ENCODE measurements around the gene AOPEP. TPM values are rescaled to one million over a fixed set of nuclear protein-coding genes. Genes with fewer than 3 reads are reported as not detected.
A peak's percentile ranks its signal among the peaks of the same experiment; 100 is the strongest.

The AOPEP gene
- total and polyA plus RNA-seq, 4 donors, result 29.0 to 121 (median 60.0) TPM

DNA sequence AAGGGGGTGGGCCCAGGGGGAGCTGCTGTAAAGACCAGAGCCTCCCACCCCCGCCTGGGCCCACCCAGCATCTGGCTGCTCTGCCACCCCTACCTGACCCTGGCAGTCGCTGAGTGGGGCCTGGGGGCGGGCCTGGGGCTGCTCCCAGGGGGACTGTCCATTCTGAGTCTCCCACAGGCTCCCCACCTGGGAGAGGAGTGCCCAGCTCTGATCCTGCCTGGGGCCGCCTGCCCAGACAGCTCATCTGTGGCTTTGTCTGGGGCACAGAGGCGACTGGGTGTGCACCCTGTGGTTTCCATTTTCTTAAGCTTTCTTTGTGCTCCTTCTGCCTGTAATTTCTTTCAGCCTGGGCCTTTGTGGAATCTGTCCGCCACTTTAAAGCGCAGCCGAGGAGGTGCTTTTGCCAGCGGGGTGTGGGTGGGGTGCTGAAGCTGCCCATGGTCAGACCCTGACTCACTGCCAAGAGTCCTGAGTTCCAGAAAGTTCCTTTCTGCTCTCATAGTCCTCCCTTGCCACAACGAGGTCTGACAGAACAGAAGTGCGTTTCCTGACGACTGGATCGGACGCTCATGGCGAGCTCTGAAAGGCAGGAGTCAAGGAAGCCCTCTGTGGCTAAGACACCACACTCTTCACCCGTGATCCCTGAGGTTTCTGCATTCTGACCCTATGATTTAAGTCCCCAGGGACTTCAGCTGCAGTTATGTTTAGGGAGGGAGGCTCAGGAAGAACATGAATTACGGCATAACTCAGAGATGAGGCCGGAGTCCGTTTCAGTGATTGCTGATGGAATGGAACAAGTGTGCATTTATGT is 366.0 kb downstream of the AOPEP start:
- Histone ChIP-seq H3K27ac (ENCODE audit: low read depth in 1 of 2, low read length in 1 of 2) (peak overlapping the region; percentile 17 to 75), H3K4me1 (ENCODE audit: control insufficient read depth in 5 of 5, insufficient read depth in 5 of 5, low read length in 5 of 5) (peaks cover 3 to 35% (median 22%) of the 10 kb centered on the region in 5 donors), H3K4me3 (no peak overlapping the region), H3K9ac (ENCODE audit: insufficient read depth in 1 of 2, low read length in 2 of 2) (no peak overlapping the region), H3K9me3 (ENCODE audit: control insufficient read depth in 4 of 4, insufficient read depth in 3 of 4, low read length in 3 of 4) (no peaks in the 10 kb centered on the region), H3K27me3 (ENCODE audit: control insufficient read depth in 3 of 3, insufficient read depth in 3 of 3, low read length in 2 of 3) (no peaks in the 10 kb centered on the region), H3K36me3 (ENCODE audit: control insufficient read depth in 4 of 4, insufficient read depth in 4 of 4, low read length in 4 of 4) (peaks cover 0 to 33% (median 9%) of the 10 kb centered on the region in 4 donors)
- no peak for TF ChIP-seq CTCF (IDR thresholded peaks at IDR 0.05; ENCODE audit: control extremely low read depth, extremely low read depth)
- ATAC-seq (ENCODE audit: insufficient read depth, low FRiP score) (peak; percentile 3), DNase-seq (peak in 1 of 3 donors; percentile 36)
- 55 to 58% methylated on average over 19 of the region's 19 CpGs for WGBS, 2 donors

DNA sequence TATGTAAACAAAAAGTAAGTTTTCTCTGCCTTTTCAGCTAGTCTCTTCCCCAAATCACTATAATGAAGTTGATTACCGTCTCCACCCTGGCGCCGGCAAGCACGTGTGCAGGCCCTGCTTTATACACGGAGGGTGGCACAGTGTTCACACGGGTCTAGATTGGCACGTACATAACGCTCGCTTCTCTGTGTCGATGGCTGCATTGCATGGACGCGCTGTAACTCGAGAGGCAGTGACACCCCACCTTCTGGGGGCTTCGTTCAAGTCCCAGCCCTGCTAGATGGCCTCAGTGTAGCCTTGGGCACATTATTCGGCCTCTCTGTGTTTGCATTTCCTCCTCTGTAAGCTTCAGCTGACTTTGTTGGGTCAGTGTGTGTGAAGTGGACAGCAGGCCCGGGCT is 367.1 kb downstream of the AOPEP start:
- Histone ChIP-seq H3K9ac (ENCODE audit: insufficient read depth in 1 of 2, low read length in 2 of 2) (no peak overlapping the region), H3K36me3 (ENCODE audit: control insufficient read depth in 4 of 4, insufficient read depth in 4 of 4, low read length in 4 of 4) (peaks cover 0 to 29% (median 7%) of the 10 kb centered on the region in 4 donors), H3K4me1 (ENCODE audit: control insufficient read depth in 5 of 5, insufficient read depth in 5 of 5, low read length in 5 of 5) (peaks cover 5 to 44% (median 22%) of the 10 kb centered on the region in 5 donors), H3K27me3 (ENCODE audit: control insufficient read depth in 3 of 3, insufficient read depth in 3 of 3, low read length in 2 of 3) (no peaks in the 10 kb centered on the region), H3K27ac (ENCODE audit: low read depth in 1 of 2, low read length in 1 of 2) (no peak overlapping the region), H3K4me3 (no peak overlapping the region), H3K9me3 (ENCODE audit: control insufficient read depth in 4 of 4, insufficient read depth in 3 of 4, low read length in 3 of 4) (no peaks in the 10 kb centered on the region)
- 85 to 87% methylated on average over 16 of the region's 16 CpGs for WGBS, 2 donors
- TF ChIP-seq CTCF (IDR thresholded peaks at IDR 0.05; ENCODE audit: control extremely low read depth, extremely low read depth), result no peak
- ATAC-seq (ENCODE audit: insufficient read depth, low FRiP score), result no peak
- DNase-seq, result no peak

DNA sequence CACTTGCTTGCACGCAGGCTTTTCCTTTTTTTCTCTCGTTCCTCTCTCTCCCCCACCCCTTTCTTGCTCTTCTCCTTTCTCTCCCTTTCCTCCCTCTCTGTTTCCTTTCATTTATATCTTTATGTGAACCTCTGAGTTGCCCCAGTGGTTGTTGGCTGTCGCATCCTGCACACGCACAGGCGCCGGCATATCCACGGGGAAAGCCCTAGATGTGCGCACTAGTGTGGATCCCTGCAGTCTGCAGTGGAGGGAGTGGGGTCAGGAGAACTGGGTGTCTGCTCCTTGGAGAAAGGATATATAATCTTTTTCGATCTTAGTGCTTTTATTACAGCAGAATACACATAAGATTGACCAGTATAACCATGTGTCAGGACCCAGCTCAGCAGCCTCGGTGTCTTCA is 367.5 kb downstream of the AOPEP start:
- peaks cover 0 to 29% (median 8%) of the 10 kb centered on the region in 4 donors for H3K36me3 ChIP-seq (ENCODE audit: control insufficient read depth in 4 of 4, insufficient read depth in 4 of 4, low read length in 4 of 4)
- H3K4me3 ChIP-seq, result no peak overlapping the region
- WGBS, 2 donors, result 81 to 87% methylated on average over 10 of the region's 10 CpGs
- ATAC-seq (ENCODE audit: insufficient read depth, low FRiP score) (no peak), DNase-seq (no peak)
- no peak for TF ChIP-seq CTCF (IDR thresholded peaks at IDR 0.05; ENCODE audit: control extremely low read depth, extremely low read depth)
- H3K9ac ChIP-seq (ENCODE audit: insufficient read depth in 1 of 2, low read length in 2 of 2), result no peak overlapping the region
- H3K9me3 ChIP-seq (ENCODE audit: control insufficient read depth in 4 of 4, insufficient read depth in 3 of 4, low read length in 3 of 4), result no peaks in the 10 kb centered on the region
- H3K27me3 ChIP-seq (ENCODE audit: control insufficient read depth in 3 of 3, insufficient read depth in 3 of 3, low read length in 2 of 3), result no peaks in the 10 kb centered on the region
- peaks cover 5 to 48% (median 22%) of the 10 kb centered on the region in 5 donors for H3K4me1 ChIP-seq (ENCODE audit: control insufficient read depth in 5 of 5, insufficient read depth in 5 of 5, low read length in 5 of 5)
- H3K27ac ChIP-seq (ENCODE audit: low read depth in 1 of 2, low read length in 1 of 2), result no peak overlapping the region
